Measurements from ENCODE around the gene SLC6A8.
"Not testable (repeated sequence)": the region's sequence is repeated elsewhere in the genome, so short reads cannot be mapped to it uniquely, and the experiment has no call there.

The SLC6A8 gene

DNA sequence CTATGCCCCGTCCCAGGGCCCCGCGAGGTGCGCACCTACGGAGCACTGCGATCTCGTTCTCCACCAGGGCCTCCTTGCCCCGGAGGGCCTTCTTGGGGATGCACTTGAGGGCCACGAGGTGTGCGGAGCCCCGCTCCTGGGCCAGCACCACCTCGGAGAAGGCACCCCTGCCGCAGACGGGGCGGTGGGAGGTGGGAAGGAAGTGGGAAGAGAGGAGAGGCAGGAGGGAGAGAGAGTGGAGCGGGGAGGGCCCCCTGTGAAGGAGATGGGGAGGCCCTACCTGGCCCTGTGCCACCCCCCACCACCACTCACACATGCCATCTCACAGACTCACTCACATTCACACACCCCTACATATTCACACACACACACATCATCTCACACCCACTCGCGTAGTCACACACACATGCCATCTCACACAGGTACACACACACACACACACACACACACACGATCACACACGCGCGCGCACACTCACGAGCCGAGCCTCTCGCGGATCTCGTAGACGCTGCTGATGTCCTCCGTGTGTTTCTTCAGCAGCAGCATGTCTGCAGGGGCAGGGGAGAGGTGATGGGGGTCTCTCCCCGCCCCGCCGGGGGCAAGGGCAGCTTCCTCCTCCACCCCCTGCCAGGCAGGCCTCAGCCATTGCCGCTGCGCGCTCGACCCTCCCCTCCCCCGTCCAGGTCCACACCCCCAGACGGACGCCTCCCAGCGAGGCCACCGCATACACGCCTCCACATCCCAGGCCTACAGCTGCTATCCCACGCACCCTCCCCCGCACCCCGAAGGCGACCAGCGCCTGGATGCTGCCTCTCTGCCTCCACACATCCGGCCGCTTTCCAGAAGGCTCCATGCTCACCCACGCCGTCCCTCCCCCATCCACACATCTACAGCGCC lies 14.9 kb upstream of the SLC6A8 start:
- no peak for DNase-seq (ENCODE audit: low read depth)

GRCh38 chrX:153673428-153674218 lies 14.1 kb upstream of the SLC6A8 start, which contains the start of gene PNCK:
PNCK (minus strand) TSS chrX:153673813; CDS start chrX:153673076, 737 bp downstream.
- no peak for DNase-seq (ENCODE audit: low read depth)

DNA sequence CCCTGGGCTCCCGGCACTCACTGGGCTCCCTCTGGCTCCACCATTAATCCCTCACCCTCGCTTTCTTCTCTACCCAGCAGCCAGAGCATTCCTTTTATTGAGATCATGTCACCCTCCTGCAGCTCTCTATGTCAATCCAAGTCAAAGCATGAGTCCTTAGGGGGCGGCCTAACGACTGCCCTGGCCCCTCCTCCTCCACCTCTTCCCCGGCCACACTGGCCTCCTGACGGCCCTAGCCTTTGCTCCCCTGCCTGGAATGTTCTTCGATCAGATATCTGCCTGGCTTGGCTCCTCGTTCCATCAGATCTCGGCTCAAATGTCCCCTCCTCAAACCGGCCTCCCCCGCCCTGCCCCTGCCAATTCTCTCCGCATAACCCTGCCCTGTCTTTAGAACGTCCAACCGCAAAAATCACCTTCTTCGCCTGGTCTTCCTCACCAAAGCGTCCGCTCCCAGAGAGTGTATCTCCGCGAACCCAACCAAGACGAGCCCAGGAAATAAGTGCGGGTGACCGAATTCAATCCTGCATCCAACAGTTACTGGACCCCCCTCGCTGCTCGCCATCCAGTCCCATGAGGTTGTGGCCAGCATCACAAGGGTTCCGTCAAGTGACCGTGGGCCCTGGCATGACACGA lies 13.4 kb upstream of the SLC6A8 start:
- no peak for DNase-seq (ENCODE audit: low read depth)

GRCh38 chrX:153681175-153681574 lies 6.6 kb upstream of the SLC6A8 start:
- DNase-seq (ENCODE audit: low read depth), result no peak

DNA sequence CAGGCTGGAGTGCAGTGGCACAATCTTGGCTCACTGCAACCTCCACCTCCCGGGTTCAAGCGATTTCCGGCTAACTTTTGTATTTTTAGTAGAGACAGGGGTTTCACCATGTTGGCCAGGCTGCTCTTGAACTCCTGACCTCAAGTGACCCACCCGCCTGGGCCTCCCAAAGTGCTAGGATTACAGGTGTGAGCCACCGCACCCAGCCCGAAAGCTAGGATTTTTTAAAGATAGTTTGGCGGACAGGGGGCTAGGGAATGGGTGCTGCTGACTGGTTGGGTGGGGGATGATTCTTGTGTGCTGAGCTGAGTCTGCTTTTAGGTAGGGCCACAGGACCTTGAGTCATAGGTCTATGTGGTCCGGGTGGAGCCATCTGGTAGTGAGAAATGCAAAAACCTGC lies 4.2 kb upstream of the SLC6A8 start:
- not testable (repeated sequence) for DNase-seq (ENCODE audit: low read depth)

DNA sequence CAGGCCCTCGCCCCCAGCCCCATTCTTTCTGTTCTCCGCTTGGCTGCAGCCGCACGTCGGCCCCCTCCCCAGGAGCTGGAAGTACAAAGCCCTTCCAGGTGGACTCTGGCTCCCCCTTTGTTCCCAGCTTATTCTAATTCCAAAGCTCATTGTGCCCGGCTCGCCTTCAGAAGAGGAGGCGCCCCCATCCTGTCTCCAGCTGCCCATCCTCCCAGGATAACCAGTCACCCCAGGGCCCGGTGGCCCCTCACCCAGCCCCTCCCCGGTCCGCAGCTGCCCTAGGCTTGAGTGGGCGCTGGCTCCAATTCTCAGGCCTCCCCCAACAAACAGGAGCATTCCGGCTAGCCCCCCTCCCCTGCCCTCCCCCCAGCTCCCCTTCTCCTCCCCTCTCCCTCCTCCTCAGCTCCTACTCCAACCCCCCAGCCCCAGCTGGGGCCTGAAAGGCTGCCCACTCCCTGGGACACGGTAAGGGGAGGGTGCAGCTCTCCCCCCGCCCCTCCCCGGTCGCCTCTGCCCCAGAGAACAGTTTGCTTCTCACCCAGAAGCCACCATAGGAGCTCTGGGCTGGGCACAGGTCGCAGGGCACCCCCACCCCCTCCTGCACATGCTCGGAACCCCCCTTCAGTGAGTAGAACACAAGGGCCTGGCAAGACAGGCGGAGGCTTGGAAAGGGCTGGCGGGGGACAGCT lies 3.1 kb upstream of the SLC6A8 start:
- no peak for DNase-seq (ENCODE audit: low read depth)

GRCh38 chrX:153685156-153685536 lies 2.6 kb upstream of the SLC6A8 start:
- DNase-seq (ENCODE audit: low read depth), result no peak

DNA sequence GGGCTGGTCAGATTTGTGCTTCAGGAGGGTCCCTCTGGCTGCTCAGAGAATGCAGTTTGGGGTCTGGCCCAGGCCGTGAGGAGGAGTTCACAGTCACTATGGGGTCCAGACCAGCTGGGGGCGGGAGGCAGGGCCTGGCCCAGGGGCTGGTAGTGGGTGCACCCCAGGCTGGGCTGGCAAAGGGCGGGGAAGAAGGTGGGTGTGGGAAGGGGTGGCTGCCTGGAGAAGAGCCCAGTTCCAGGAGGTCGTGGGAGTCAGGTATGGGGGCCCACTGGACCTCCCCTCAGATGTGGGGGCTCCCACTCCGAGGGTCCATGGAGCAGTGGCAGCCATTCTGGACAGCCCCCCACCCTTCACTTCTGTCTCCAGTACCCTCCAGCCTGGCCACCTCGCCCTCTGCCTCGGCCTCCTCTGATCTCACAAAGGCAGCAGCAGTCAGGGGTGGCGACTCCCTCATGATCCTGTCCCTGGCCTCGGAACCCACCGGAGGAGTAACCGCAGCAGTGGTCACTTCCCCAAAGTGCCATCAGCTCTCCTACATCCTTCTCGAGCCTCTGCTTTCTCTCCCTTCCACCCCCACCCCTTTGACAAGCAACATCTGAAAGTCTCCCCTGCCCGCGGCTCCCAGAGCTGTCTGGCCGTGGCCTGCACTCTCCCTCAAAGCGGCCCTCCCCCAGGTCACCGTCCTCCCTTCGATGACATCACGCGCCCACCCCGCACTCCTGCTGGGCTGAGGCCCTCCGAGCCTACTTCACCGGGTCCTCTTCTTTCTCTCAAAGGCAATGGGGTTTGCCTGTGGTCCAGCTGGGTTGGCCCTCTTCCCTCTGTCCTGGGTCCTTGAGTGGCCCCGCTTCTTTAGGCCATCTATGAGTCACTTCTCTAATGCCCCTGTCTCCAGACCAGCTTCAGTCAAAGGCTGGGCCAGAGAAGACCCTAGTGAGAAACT lies 1.7 kb upstream of the SLC6A8 start:
- DNase-seq (ENCODE audit: low read depth), result no peak

- no peak for DNase-seq (ENCODE audit: low read depth)
These were observed 1.0 kb upstream of the SLC6A8 start for GRCh38 chrX:153686711-153687110.

GRCh38 chrX:153688071-153688470 lies 345 bp downstream of the SLC6A8 start:
- DNase-seq (ENCODE audit: low read depth), result no peak

- no peak for DNase-seq (ENCODE audit: low read depth)
These were observed 780 bp downstream of the SLC6A8 start for GRCh38 chrX:153688506-153688905.

GRCh38 chrX:153688911-153689590 lies 1.3 kb downstream of the SLC6A8 start:
- DNase-seq (ENCODE audit: low read depth), result peak; percentile 46

DNA sequence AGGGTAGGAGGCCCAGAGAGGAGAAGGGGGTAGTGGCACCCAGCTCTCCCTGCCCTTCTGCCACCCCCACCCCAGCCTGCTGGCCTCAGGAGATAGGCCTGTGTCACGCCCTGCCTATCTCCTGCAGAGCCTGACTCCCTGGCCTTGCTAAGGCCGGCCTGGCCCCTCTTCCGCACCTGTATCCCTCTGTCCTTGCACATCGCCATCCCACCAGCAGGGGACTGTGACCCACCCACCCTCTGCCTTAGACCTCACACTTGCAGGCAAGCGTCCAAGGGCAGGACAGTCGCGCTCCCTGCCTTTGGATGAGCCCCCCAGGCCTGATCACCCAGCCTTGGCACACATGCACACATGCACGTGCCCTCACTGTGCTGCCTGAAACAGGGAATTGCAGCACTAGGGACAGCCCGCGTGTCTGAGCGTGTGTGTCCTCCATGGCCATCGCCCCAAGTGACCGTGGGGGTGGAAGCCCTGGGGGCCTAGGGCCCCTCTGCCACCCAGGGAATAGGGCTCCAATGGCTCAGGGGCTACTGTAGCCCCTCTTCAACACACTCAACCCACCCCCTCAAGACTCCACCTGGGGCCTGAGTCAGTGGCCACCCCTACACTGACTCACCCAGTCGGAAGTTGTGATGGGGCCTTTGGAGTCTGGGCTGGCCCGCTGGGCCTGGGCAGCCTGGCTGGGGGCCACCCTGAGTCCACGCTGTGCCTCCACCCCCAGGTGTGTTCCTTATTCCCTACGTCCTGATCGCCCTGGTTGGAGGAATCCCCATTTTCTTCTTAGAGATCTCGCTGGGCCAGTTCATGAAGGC lies 2.1 kb downstream of the SLC6A8 start:
- DNase-seq (ENCODE audit: low read depth), result peak; percentile 21

DNA sequence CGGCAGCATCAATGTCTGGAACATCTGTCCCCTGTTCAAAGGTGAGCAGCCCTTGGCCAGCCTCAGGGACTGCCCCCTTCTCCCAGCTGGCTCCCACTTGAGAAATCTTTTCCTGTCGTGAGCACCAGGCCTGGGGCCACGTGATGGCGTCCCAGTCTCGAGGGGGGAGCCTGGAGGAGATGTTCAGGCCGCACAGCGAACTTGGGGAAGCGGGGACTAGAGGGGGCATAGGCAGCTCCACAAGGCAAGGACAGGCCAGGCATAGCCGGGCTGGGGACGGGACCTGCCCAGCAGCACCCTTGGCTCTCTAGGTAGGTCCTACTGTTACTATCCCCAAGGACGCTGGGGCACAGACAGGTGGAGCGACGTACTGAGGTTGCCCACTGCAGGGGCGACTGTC lies 2.7 kb downstream of the SLC6A8 start:
- no peak for DNase-seq (ENCODE audit: low read depth)

DNA sequence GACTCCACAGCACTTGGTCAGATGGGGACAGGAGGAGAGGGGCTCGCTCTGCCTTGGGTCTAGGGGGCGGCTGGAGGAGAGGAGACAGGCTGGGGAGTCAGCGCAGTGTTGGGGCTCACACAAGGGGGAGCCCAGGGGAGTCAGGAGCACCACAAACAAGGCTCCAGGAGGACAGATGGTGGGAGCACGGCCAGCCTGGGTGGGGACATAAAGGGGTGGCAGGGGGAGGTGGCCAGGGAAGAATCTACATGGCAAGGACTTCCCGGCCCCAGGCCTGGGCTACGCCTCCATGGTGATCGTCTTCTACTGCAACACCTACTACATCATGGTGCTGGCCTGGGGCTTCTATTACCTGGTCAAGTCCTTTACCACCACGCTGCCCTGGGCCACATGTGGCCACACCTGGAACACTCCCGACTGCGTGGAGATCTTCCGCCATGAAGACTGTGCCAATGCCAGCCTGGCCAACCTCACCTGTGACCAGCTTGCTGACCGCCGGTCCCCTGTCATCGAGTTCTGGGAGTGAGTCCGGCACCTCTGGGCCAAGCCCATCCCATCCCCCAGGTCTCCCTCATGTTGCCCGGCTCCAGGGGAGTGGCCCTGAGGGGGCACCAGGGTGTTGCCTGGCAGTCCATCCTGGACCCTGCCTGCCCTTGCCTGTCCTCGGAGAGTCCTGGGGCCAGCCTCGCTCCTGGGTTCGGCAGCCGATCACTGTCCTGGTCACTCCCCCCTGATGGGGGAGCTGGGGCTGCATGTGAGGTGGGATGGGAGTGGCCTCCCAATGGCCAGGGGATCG lies 3.5 kb downstream of the SLC6A8 start:
- DNase-seq (ENCODE audit: low read depth), result not testable (repeated sequence)

- DNase-seq (ENCODE audit: low read depth), result no peak
These were observed 4.3 kb downstream of the SLC6A8 start for GRCh38 chrX:153692003-153692402.

- DNase-seq (ENCODE audit: low read depth), result no peak
These were observed 5.0 kb downstream of the SLC6A8 start for GRCh38 chrX:153692611-153693156.

Data from EH (cell line).